Fibroblast of the aortic adventitia (primary cell): ENCODE results near the gene TIMP3. TPM values are rescaled to one million over a fixed set of nuclear protein-coding genes. Genes with fewer than 3 reads are reported as not detected.

ENCODE experiments used
- DNase-seq: peaks from one replicate; pipeline ENCODE4 v3.0.0-alpha.2; 2010; ENCODE audit warnings: low read depth
- H3K4me3 ChIP-seq: 2 replicates; pipeline ENCODE4 v1.5.1; 2011; ENCODE audit warnings: low read depth, mild to moderate bottlenecking, control low read depth, low read length, moderate library complexity
- CTCF ChIP-seq: IDR thresholded peaks from 2 replicates; pipeline ENCODE4 v1.5.1; 2011; ENCODE audit warnings: mild to moderate bottlenecking, low read length, control low read depth, inconsistent platforms; ENCODE audit not compliant: insufficient read depth
- total RNA-seq: library from RNA; depleted of rRNA; stranded (reverse); fragments of >200 nt; gene quantifications from 2 replicates; pipeline ENCODE4 v1.2.3, GENCODE V29; 2012; ENCODE audit warnings: low replicate concordance

Gene TIMP3
- total RNA-seq, 1 donor: 329 TPM

DNA sequence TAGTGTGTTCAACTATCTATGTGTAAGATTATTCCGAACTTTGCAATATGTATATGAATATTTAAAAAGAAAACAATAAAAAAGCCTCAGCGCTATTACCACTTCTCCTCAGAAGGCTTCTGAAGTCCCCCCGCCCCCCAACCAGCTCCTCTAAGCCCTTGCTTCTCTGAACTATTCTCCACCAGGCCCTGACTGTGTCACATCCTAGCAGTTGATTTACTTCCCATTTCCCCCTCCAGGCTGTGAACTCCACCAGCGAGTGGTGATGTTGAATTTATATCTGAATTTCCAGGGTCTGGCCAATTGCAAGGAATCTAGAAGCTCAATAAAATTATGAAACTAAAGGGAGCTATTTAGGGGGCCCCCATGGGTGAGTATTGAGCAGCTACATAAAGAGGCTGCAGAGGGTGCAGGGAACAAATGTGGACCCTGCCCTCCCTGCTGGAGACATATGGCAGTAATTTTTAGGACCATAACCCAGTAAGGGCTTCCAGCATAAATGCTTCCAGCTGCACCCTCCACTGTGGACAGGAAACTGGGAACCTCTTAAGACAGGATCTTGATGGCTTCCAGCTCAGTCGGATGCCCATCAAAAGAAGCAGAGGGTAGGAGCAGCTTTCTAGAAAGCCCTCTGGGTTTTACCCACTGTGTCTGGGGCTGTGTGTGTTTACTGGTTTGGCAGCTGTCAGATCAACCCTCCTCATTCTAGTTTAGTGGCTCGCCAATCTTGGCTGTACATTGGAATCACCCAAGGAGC is 81.4 kb downstream of the TIMP3 start:
- TF ChIP-seq CTCF: no peak
- H3K4me3 ChIP-seq: no peak overlapping the region
- no peak for DNase-seq

DNA sequence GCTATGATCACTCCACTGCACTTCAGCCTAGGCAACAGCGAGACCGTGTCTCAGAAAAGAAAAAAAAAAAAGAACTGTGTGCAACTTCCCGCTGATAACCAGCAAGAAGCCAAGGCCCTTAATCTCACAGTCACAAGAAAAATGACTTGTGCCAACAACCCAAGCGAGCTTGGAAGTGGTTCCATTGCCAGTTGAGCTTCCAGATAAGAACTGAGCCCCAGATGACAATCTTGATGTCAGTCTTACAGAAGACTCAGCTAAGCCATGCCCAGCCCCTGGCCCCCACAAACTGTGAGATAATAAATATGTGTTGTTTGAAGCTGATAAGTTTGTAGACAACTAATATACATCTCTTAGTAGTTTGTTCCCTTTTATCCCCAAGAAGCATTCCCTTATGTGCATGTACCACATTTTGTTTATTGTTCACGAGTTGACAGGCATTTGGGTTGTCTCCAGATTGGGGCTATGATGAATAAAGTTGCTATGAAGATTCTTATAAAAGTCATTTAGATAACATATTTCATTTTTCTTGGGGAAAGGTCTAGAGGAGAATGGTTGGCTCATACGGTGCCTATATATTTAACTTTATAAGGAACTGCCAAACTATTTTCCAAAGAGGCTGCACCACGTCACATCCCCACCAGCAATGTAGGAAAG is 85.9 kb downstream of the TIMP3 start:
- TF ChIP-seq CTCF: no peak
- DNase-seq: no peak
- no peak overlapping the region for H3K4me3 ChIP-seq

- H3K4me3 ChIP-seq: no peak overlapping the region
- DNase-seq: no peak
- TF ChIP-seq CTCF: no peak
Observed at GRCh38 chr22:32888976-32889375, 87.5 kb downstream of the TIMP3 start.

DNA sequence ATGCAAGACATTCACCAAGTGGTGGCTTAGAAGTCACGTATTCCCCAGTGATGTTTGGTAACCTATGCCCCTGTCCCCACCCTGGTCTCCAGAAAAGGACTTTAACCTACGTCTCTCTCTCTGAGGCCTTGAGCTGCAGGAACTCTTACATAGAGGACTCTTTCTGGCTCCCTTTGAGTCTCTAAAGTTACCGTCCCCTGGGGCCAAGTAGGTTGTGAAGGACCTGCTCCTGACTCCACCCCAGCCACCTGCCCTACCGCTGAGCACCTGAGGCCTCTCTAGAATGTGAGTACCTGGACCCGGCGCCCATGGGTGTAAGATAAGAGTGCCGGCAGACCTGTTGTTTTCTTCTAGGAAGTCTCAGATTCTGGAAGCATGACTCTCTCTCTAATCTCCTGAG is 95.4 kb downstream of the TIMP3 start:
- DNase-seq: no peak
- no peak overlapping the region for H3K4me3 ChIP-seq
- no peak for TF ChIP-seq CTCF

DNA sequence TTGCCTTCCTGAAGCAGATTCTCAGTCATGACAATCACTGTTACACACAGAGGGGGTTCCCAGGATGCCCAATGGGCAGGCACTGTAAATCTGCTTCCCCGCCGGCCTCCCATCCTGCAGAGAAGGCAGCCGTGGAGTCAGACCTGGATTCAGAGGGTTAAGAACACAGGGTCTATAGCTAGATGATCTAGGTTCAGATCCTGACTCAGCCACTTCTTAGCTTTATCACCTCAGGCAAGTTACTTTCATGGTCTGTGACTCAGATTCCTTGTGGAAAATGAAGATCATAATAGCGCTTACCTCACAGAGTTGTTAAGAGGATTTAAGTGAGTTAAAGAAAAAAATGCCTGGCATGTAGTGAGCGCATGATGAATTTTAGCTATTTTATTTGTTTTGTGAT is 95.9 kb downstream of the TIMP3 start:
- TF ChIP-seq CTCF: no peak
- peak; percentile 34 for DNase-seq
- H3K4me3 ChIP-seq: no peak overlapping the region

DNA sequence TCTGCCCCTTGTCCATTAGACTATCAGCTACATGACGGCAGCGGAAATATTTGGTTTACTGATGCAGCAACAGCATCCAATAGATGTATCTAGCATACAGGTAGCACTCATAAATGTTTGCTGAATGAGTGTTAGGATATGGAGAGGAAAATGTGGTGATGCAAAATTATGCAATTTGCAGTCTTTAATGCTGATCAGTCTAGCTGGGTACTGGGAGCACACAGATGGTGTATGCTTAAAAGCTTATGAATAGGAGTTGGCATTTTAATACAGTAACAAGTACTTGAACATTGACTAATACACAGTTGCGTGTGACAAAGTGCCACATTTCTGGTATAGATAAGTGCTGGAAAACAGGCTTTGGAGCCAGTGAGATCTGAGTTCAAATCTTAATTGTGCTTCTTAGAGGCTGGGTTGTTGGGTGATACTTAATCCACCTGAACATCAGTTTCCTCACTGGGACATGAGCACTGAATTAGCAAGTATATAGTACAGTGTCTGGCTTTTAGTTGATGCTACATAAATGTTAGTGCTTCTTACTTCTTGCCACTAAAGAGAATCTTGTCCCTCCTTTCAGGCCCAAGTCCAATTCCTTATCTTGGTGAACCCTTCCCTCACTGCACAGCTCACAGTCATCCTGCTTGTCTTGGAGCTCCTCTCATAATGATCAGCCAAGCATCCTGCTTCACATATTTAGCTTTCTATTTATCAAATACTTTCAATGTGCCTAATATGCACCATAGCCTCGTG is 99.6 kb downstream of the TIMP3 start:
- no peak for TF ChIP-seq CTCF
- DNase-seq: no peak
- H3K4me3 ChIP-seq: no peak overlapping the region
